ENCODE results near the gene TARBP1.

The TARBP1 gene

GRCh38 chr1:234503193-234504050 is 24.4 kb upstream of the TARBP1 start:
- H3K27me3 ChIP-seq (ENCODE audit: control insufficient read depth, insufficient read depth, low read length) = peaks cover 6% of the 10 kb centered on the region; the same call in 1 of the 2 replicates
- H3K4me1 ChIP-seq (ENCODE audit: control insufficient read depth, insufficient read depth, low read length) = peaks cover 23% of the 10 kb centered on the region
- no peak overlapping the region for H3K27ac ChIP-seq (ENCODE audit: low read depth, low read length)
- H3K4me3 ChIP-seq (ENCODE audit: low read depth, low read length) = no peak overlapping the region
- no peaks in the 10 kb centered on the region for H3K36me3 ChIP-seq (ENCODE audit: control insufficient read depth, insufficient read depth, low read length)
- no peak overlapping the region for H3K9ac ChIP-seq (ENCODE audit: low read depth, low read length)
- no peaks in the 10 kb centered on the region for H3K9me3 ChIP-seq (ENCODE audit: control insufficient read depth, insufficient read depth, low read length)

- Histone ChIP-seq H3K9ac (ENCODE audit: low read depth, low read length) (no peak overlapping the region), H3K27ac (ENCODE audit: low read depth, low read length) (no peak overlapping the region), H3K27me3 (ENCODE audit: control insufficient read depth, insufficient read depth, low read length) (peaks cover 6% of the 10 kb centered on the region; the same call in 1 of the 2 replicates), H3K4me1 (ENCODE audit: control insufficient read depth, insufficient read depth, low read length) (peaks cover 23% of the 10 kb centered on the region), H3K9me3 (ENCODE audit: control insufficient read depth, insufficient read depth, low read length) (no peaks in the 10 kb centered on the region), H3K4me3 (ENCODE audit: low read depth, low read length) (no peak overlapping the region), H3K36me3 (ENCODE audit: control insufficient read depth, insufficient read depth, low read length) (no peaks in the 10 kb centered on the region)
Observed at GRCh38 chr1:234502785-234503184, 23.8 kb upstream of the TARBP1 start.

- Histone ChIP-seq H3K27ac (ENCODE audit: low read depth, low read length) (no peak overlapping the region), H3K36me3 (ENCODE audit: control insufficient read depth, insufficient read depth, low read length) (no peaks in the 10 kb centered on the region), H3K4me3 (ENCODE audit: low read depth, low read length) (no peak overlapping the region), H3K9me3 (ENCODE audit: control insufficient read depth, insufficient read depth, low read length) (no peaks in the 10 kb centered on the region), H3K4me1 (ENCODE audit: control insufficient read depth, insufficient read depth, low read length) (peaks cover 25% of the 10 kb centered on the region), H3K9ac (ENCODE audit: low read depth, low read length) (no peak overlapping the region), H3K27me3 (ENCODE audit: control insufficient read depth, insufficient read depth, low read length) (peaks cover 6% of the 10 kb centered on the region; the same call in 1 of the 2 replicates)
Observed at GRCh38 chr1:234500269-234500668, 21.3 kb upstream of the TARBP1 start.

- Histone ChIP-seq H3K27ac (ENCODE audit: low read depth, low read length) (no peak overlapping the region), H3K9me3 (ENCODE audit: control insufficient read depth, insufficient read depth, low read length) (no peaks in the 10 kb centered on the region), H3K4me3 (ENCODE audit: low read depth, low read length) (no peak overlapping the region), H3K27me3 (ENCODE audit: control insufficient read depth, insufficient read depth, low read length) (peaks cover 6% of the 10 kb centered on the region; the same call in 1 of the 2 replicates), H3K36me3 (ENCODE audit: control insufficient read depth, insufficient read depth, low read length) (no peaks in the 10 kb centered on the region), H3K9ac (ENCODE audit: low read depth, low read length) (no peak overlapping the region), H3K4me1 (ENCODE audit: control insufficient read depth, insufficient read depth, low read length) (peaks cover 22% of the 10 kb centered on the region)
Observed at GRCh38 chr1:234499943-234500245, 20.9 kb upstream of the TARBP1 start.

GRCh38 chr1:234499119-234499942 is 20.4 kb upstream of the TARBP1 start:
- no peaks in the 10 kb centered on the region for H3K36me3 ChIP-seq (ENCODE audit: control insufficient read depth, insufficient read depth, low read length)
- no peak overlapping the region for H3K9ac ChIP-seq (ENCODE audit: low read depth, low read length)
- H3K27me3 ChIP-seq (ENCODE audit: control insufficient read depth, insufficient read depth, low read length) = peaks cover 6% of the 10 kb centered on the region; the same call in 1 of the 2 replicates
- H3K4me1 ChIP-seq (ENCODE audit: control insufficient read depth, insufficient read depth, low read length) = peaks cover 17% of the 10 kb centered on the region
- H3K4me3 ChIP-seq (ENCODE audit: low read depth, low read length) = no peak overlapping the region
- no peak overlapping the region for H3K27ac ChIP-seq (ENCODE audit: low read depth, low read length)
- H3K9me3 ChIP-seq (ENCODE audit: control insufficient read depth, insufficient read depth, low read length) = no peaks in the 10 kb centered on the region

- no peak overlapping the region for H3K4me3 ChIP-seq (ENCODE audit: low read depth, low read length)
- peaks cover 6% of the 10 kb centered on the region; the same call in 1 of the 2 replicates for H3K27me3 ChIP-seq (ENCODE audit: control insufficient read depth, insufficient read depth, low read length)
- H3K9me3 ChIP-seq (ENCODE audit: control insufficient read depth, insufficient read depth, low read length) = no peaks in the 10 kb centered on the region
- H3K27ac ChIP-seq (ENCODE audit: low read depth, low read length) = no peak overlapping the region
- no peaks in the 10 kb centered on the region for H3K36me3 ChIP-seq (ENCODE audit: control insufficient read depth, insufficient read depth, low read length)
- no peak overlapping the region for H3K9ac ChIP-seq (ENCODE audit: low read depth, low read length)
- H3K4me1 ChIP-seq (ENCODE audit: control insufficient read depth, insufficient read depth, low read length) = peaks cover 16% of the 10 kb centered on the region
Observed at GRCh38 chr1:234498448-234499118, 19.6 kb upstream of the TARBP1 start.

- no peaks in the 10 kb centered on the region for H3K36me3 ChIP-seq (ENCODE audit: control insufficient read depth, insufficient read depth, low read length)
- H3K27ac ChIP-seq (ENCODE audit: low read depth, low read length) = no peak overlapping the region
- H3K9ac ChIP-seq (ENCODE audit: low read depth, low read length) = no peak overlapping the region
- peaks cover 6% of the 10 kb centered on the region; the same call in 1 of the 2 replicates for H3K27me3 ChIP-seq (ENCODE audit: control insufficient read depth, insufficient read depth, low read length)
- H3K4me1 ChIP-seq (ENCODE audit: control insufficient read depth, insufficient read depth, low read length) = peaks cover 9% of the 10 kb centered on the region
- H3K9me3 ChIP-seq (ENCODE audit: control insufficient read depth, insufficient read depth, low read length) = no peaks in the 10 kb centered on the region
- H3K4me3 ChIP-seq (ENCODE audit: low read depth, low read length) = no peak overlapping the region
Observed at GRCh38 chr1:234497589-234497988, 18.6 kb upstream of the TARBP1 start.

- Histone ChIP-seq H3K27me3 (ENCODE audit: control insufficient read depth, insufficient read depth, low read length) (peaks cover 6% of the 10 kb centered on the region; the same call in 1 of the 2 replicates), H3K4me1 (ENCODE audit: control insufficient read depth, insufficient read depth, low read length) (peaks cover 17% of the 10 kb centered on the region), H3K36me3 (ENCODE audit: control insufficient read depth, insufficient read depth, low read length) (no peaks in the 10 kb centered on the region), H3K4me3 (ENCODE audit: low read depth, low read length) (no peak overlapping the region), H3K9ac (ENCODE audit: low read depth, low read length) (no peak overlapping the region), H3K9me3 (ENCODE audit: control insufficient read depth, insufficient read depth, low read length) (no peaks in the 10 kb centered on the region), H3K27ac (ENCODE audit: low read depth, low read length) (no peak overlapping the region)
Observed at GRCh38 chr1:234495231-234495990, 16.4 kb upstream of the TARBP1 start.

- no peaks in the 10 kb centered on the region for H3K36me3 ChIP-seq (ENCODE audit: control insufficient read depth, insufficient read depth, low read length)
- H3K4me1 ChIP-seq (ENCODE audit: control insufficient read depth, insufficient read depth, low read length) = peaks cover 14% of the 10 kb centered on the region
- H3K27me3 ChIP-seq (ENCODE audit: control insufficient read depth, insufficient read depth, low read length) = no peaks in the 10 kb centered on the region
- no peak overlapping the region for H3K4me3 ChIP-seq (ENCODE audit: low read depth, low read length)
- H3K9ac ChIP-seq (ENCODE audit: low read depth, low read length) = no peak overlapping the region
- no peak overlapping the region for H3K27ac ChIP-seq (ENCODE audit: low read depth, low read length)
- H3K9me3 ChIP-seq (ENCODE audit: control insufficient read depth, insufficient read depth, low read length) = no peaks in the 10 kb centered on the region
Observed at GRCh38 chr1:234494049-234494448, 15.1 kb upstream of the TARBP1 start.

- Histone ChIP-seq H3K9ac (ENCODE audit: low read depth, low read length) (no peak overlapping the region), H3K9me3 (ENCODE audit: control insufficient read depth, insufficient read depth, low read length) (no peaks in the 10 kb centered on the region), H3K4me1 (ENCODE audit: control insufficient read depth, insufficient read depth, low read length) (peaks cover 14% of the 10 kb centered on the region), H3K36me3 (ENCODE audit: control insufficient read depth, insufficient read depth, low read length) (no peaks in the 10 kb centered on the region), H3K27ac (ENCODE audit: low read depth, low read length) (no peak overlapping the region), H3K27me3 (ENCODE audit: control insufficient read depth, insufficient read depth, low read length) (no peaks in the 10 kb centered on the region), H3K4me3 (ENCODE audit: low read depth, low read length) (no peak overlapping the region)
Observed at GRCh38 chr1:234490793-234491479, 12.0 kb upstream of the TARBP1 start.
